GM23338 (cell line): Measurements from ENCODE around the gene PANK4. TPM values are rescaled to one million over a fixed set of nuclear protein-coding genes. Genes with fewer than 3 reads are reported as not detected.

Experiments
- ATAC-seq: fragments of 200-7000 bp; cut with Tn5 transposase; 3 replicates; pipeline ENCODE4 v1.9.1; 2020
- DNase-seq: peaks from one replicate; pipeline ENCODE4 v3.0.0-alpha.2; 2015; ENCODE audit warnings: low spot score
- H2AFZ ChIP-seq: fragments of 200-600 bp; sonication (generic); 2 replicates; pipeline ENCODE4 v1.8.0; 2016; ENCODE audit warnings: antibody characterized with exemption, mild to moderate bottlenecking, moderate library complexity
- H3F3A ChIP-seq: fragments of 200-600 bp; sonication (generic); replicated peaks from 2 replicates; pipeline ENCODE4 v1.8.0; 2017; ENCODE audit warnings: antibody characterized with exemption, mixed run types, low read depth
- H3K27ac ChIP-seq: fragments of 200-600 bp; sonication (generic); 2 replicates; pipeline ENCODE4 v1.6.1; 2016; ENCODE audit warnings: low read depth
- H3K27me3 ChIP-seq: fragments of 200-600 bp; sonication (generic); 2 replicates; pipeline ENCODE4 v1.8.0; 2016; ENCODE audit warnings: mild to moderate bottlenecking, mixed run types, moderate library complexity; ENCODE audit not compliant: insufficient read depth
- H3K36me3 ChIP-seq: fragments of 200-600 bp; sonication (generic); 2 replicates; pipeline ENCODE4 v1.8.0; 2016; ENCODE audit warnings: mild to moderate bottlenecking; ENCODE audit not compliant: insufficient read depth
- H3K4me1 ChIP-seq: fragments of 200-600 bp; sonication (generic); 2 replicates; pipeline ENCODE4 v1.8.0; 2016; ENCODE audit warnings: mild to moderate bottlenecking, moderate library complexity; ENCODE audit not compliant: insufficient read depth
- H3K4me2 ChIP-seq: fragments of 200-600 bp; sonication (generic); 2 replicates; pipeline ENCODE4 v1.7.1; 2017; ENCODE audit warnings: mixed run types
- H3K4me3 ChIP-seq: fragments of 200-600 bp; sonication (generic); 2 replicates; pipeline ENCODE4 v1.6.1; 2016; ENCODE audit warnings: mixed run types
- H3K79me2 ChIP-seq: fragments of 200-600 bp; sonication (generic); replicated peaks from 2 replicates; pipeline ENCODE4 v1.8.0; 2017; ENCODE audit warnings: mild to moderate bottlenecking; ENCODE audit not compliant: insufficient read depth
- H3K9me2 ChIP-seq: fragments of 200-600 bp; sonication (generic); 2 replicates; pipeline ENCODE4 v1.8.0; 2017; ENCODE audit not compliant: insufficient read depth
- H4K20me1 ChIP-seq: fragments of 200-600 bp; sonication (generic); replicated peaks from 2 replicates; pipeline ENCODE4 v1.8.0; 2017; ENCODE audit warnings: mild to moderate bottlenecking; ENCODE audit not compliant: insufficient read depth
- H3K27ac Mint-ChIP-seq: 2 replicates; pipeline ENCODE4 v1.8.0; 2020; ENCODE audit warnings: inconsistent platforms, mild to moderate bottlenecking, moderate library complexity, mixed read lengths
- H3K27me3 Mint-ChIP-seq: 3 replicates; pipeline ENCODE4 v1.8.0; 2022; ENCODE audit warnings: low read depth, mild to moderate bottlenecking, moderate library complexity, mixed read lengths, inconsistent platforms; ENCODE audit not compliant: insufficient read depth, poor library complexity
- H3K36me3 Mint-ChIP-seq: 3 replicates; pipeline ENCODE4 v1.8.0; 2021; ENCODE audit warnings: low read depth, mild to moderate bottlenecking, inconsistent platforms, moderate library complexity, mixed read lengths
- H3K4me1 Mint-ChIP-seq: 3 replicates; pipeline ENCODE4 v1.8.0; 2020; ENCODE audit warnings: mild to moderate bottlenecking, inconsistent platforms, mixed read lengths
- H3K4me3 Mint-ChIP-seq: 3 replicates; pipeline ENCODE4 v1.8.0; 2021; ENCODE audit warnings: moderate library complexity, mild to moderate bottlenecking, inconsistent platforms, mixed read lengths
- H3K9me3 Mint-ChIP-seq: 3 replicates; pipeline ENCODE4 v1.8.0; 2020; ENCODE audit warnings: moderate library complexity, mild to moderate bottlenecking, inconsistent platforms, mixed read lengths
- CREB1 ChIP-seq: fragments of 250-450 bp; sonication (Bioruptor Pico); IDR thresholded peaks from 2 replicates; pipeline ENCODE4 v1.5.0; 2020; ENCODE audit warnings: low read depth, mild to moderate bottlenecking, moderate library complexity
- ETS1 ChIP-seq: IDR thresholded peaks from 2 replicates; pipeline ENCODE4 v1.6.1; 2016; ENCODE audit warnings: antibody characterized with exemption
- NANOG ChIP-seq: IDR thresholded peaks from 2 replicates; pipeline ENCODE4 v1.6.1; 2016; ENCODE audit warnings: antibody characterized with exemption, borderline replicate concordance
- POLR2AphosphoS5 ChIP-seq: IDR thresholded peaks from 2 replicates; pipeline ENCODE4 v1.6.1; 2016; ENCODE audit warnings: antibody characterized with exemption, low read depth
- ZNF114 ChIP-seq: fragments of 250-450 bp; sonication (Bioruptor Pico); IDR thresholded peaks from 2 replicates; pipeline ENCODE4 v1.5.0; 2020; ENCODE audit warnings: mild to moderate bottlenecking, moderate library complexity
- ZNF331 ChIP-seq: fragments of 250-450 bp; sonication (Bioruptor Pico); IDR thresholded peaks from 2 replicates; pipeline ENCODE4 v1.5.0; 2020; ENCODE audit warnings: low read depth, mild to moderate bottlenecking, moderate library complexity
- ZNF462 ChIP-seq: fragments of 250-450 bp; sonication (Bioruptor Pico); IDR thresholded peaks from 2 replicates; pipeline ENCODE4 v1.5.0; 2020; ENCODE audit warnings: mild to moderate bottlenecking, moderate library complexity
- polyA plus RNA-seq: library from polyadenylated mRNA; unstranded; fragments of >200 nt; fragmentation: Nextera tagmentation; extraction: Ambion mirVana; gene quantifications from 2 replicates; pipeline ENCODE4 v1.2.1, GENCODE V29; 2016
- total RNA-seq: library from RNA; depleted of rRNA; stranded (reverse); fragments of >200 nt; shearing (Covaris generic); gene quantifications from 2 replicates; pipeline ENCODE4 v1.2.3, GENCODE V29; 2014

The PANK4 gene
- total and polyA plus RNA-seq, 2 experiments from 2014 or later: 25.8 to 43.7 TPM

GRCh38 chr1:2479618-2480017, 46.8 kb downstream of the PANK4 start (continued):
- TF ChIP-seq ZNF462 (CRISPR knock-in tag) (no peak), NANOG (no peak), ZNF331 (CRISPR knock-in tag) (no peak)

DNA sequence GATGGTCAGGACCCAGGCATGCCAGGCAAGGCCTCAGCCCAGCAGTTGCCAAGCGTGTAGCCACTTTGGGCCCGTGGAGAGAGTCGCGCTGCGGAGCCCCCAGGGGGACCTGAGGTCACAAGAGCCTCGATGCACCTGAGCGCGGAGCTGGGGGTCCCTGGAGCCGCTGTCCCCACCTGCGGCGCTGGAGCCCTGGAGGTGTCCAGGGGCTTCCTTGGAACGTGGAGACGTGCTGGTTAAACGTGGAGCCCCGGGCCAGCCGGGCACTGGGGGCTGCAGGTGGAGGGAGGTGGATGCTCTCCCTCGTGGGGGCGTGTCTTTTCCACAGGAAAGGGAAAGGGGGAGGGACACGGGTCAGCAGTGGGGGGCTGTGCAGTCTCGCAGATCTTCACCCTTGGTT, 47.2 kb downstream of the PANK4 start:
- ATAC-seq: no peak
- Histone ChIP-seq H3K4me3 (no peak overlapping the region), H3F3A (no peaks in the 10 kb centered on the region), H4K20me1 (no peaks in the 10 kb centered on the region), H3K27ac (no peak overlapping the region), H3K4me1 (no peaks in the 10 kb centered on the region), H3K9me2 (no peaks in the 10 kb centered on the region), H3K27me3 (no peaks in the 10 kb centered on the region), H3K79me2 (no peaks in the 10 kb centered on the region), H3K4me2 (no peak overlapping the region), H2AFZ (no peak overlapping the region), H3K36me3 (no peaks in the 10 kb centered on the region)
- H3K4me1 Mint-ChIP-seq: no peaks in the 10 kb centered on the region
- no peaks in the 10 kb centered on the region for H3K36me3 Mint-ChIP-seq
- DNase-seq: no peak
- no peak overlapping the region for H3K4me3 Mint-ChIP-seq
- no peaks in the 10 kb centered on the region for H3K9me3 Mint-ChIP-seq
- TF ChIP-seq CREB1 (no peak), ETS1 (no peak), POLR2AphosphoS5 (no peak), ZNF114 (no peak), NANOG (no peak), ZNF462 (CRISPR knock-in tag) (no peak)
- no peak overlapping the region for H3K27ac Mint-ChIP-seq
- peaks cover 1% of the 10 kb centered on the region for H3K27me3 Mint-ChIP-seq
